ENCODE results near the gene TCF12. TPM values are rescaled to one million over a fixed set of nuclear protein-coding genes. Genes with fewer than 3 reads are reported as not detected.

TCF12 gene
- total RNA-seq, 4 donors from 2014 or later = 50.5 to 117 (median 89.8) TPM

DNA sequence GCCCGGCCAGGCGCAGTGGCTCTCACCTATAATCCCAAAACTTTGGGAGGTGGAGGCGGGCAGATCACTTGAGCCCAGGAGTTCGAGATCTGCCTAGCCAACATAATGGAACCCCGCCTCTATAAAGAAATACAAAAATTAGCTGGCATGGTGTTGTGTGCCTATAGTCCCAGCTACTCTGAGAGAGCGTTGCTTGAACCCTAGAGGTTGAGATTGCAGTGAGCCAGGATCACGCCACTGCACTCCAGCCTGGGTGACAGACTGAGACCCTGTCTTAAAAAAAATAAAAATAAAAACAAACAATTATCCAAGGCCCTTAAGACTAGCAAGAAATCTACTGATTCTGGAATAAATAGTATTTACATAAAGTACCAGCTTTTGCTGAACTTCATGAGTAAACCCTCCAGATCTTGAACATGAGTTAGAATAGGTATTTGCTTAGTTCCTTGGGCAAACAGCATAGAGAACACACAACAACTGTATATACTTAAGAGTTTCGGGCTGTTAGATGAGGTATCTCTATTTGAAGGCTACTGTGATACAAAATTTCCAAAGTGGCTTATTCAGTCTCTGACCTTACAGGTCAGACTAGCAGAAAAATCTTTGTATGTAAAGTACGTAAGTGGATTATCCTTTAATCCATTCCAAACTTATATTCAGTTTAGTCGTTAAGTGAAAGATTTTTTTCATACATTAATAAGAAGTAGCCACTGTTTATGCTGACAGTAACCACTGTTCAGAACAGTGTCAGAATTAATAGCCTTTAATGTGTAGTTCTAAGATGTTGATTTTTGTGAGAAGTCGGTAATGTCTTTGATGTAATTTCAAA, 286.8 kb downstream of the TCF12 start:
- DNase-seq (ENCODE audit: low spot score in 2 of 2) = peak in 1 of 2 donors; percentile 75
- no peak overlapping the region for H3K4me3 ChIP-seq (ENCODE audit: low read depth, poor library complexity, severe bottlenecking)
- intact Hi-C loops (cut with DNase I; ENCODE audit: low total_unique reads) = no loop called here
- WGBS, 2 donors = 85 to 91% methylated on average over 11 of the region's 11 CpGs
- TF ChIP-seq POLR2A (IDR thresholded peaks at IDR 0.05) = no peak
- TF ChIP-seq, protein P1, sequence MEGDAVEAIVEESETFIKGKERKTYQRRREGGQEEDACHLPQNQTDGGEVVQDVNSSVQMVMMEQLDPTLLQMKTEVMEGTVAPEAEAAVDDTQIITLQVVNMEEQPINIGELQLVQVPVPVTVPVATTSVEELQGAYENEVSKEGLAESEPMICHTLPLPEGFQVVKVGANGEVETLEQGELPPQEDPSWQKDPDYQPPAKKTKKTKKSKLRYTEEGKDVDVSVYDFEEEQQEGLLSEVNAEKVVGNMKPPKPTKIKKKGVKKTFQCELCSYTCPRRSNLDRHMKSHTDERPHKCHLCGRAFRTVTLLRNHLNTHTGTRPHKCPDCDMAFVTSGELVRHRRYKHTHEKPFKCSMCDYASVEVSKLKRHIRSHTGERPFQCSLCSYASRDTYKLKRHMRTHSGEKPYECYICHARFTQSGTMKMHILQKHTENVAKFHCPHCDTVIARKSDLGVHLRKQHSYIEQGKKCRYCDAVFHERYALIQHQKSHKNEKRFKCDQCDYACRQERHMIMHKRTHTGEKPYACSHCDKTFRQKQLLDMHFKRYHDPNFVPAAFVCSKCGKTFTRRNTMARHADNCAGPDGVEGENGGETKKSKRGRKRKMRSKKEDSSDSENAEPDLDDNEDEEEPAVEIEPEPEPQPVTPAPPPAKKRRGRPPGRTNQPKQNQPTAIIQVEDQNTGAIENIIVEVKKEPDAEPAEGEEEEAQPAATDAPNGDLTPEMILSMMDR (IDR thresholded peaks at IDR 0.05) = no peak

DNA sequence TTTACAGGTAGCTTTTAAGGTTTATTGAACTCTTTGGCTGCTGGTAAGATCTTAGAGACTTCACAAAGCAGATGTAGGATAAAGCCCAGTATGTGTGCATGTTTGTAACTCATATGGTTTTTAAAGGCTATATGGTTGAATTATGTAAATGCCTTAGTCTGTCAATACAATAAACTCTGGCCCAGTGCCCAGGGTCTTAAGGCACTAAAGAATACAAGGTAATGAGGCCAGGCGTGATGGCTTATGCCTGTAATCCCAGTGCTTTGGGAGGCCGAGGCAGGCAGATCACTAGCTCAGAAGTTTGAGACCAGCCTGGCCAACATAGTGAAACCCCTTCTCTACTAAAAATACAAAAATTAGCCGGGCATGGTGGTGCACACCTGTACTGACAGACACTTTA, 287.6 kb downstream of the TCF12 start:
- intact Hi-C loops (cut with DNase I; ENCODE audit: low total_unique reads) = no loop called here
- WGBS, 2 donors = 88 to 89% methylated on average over 3 of the region's 3 CpGs
- no peak for DNase-seq (ENCODE audit: low spot score in 2 of 2)
- H3K4me3 ChIP-seq (ENCODE audit: low read depth, poor library complexity, severe bottlenecking) = no peak overlapping the region
- TF ChIP-seq, protein P1 (IDR thresholded peaks at IDR 0.05) = no peak
- TF ChIP-seq POLR2A (IDR thresholded peaks at IDR 0.05) = no peak

DNA sequence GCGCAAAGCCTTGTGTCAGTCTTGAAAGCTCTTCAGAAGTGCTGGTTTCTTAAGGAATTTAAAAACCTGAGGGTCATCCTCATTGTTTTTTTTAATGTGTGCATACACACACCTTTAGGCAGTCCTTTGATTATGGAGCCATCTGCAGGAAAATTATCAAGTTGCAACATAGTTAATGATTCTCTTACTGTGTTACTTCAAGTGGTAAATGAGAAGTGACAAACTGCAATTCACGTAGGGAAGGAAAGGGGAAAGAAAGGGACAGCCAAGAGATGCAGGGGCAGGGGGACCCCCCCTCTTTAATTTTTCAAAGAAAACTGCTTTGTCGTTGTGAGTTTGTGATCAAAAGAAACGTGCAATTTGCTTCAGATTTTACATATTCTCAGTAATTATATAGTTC, 295.4 kb downstream of the TCF12 start:
- TF ChIP-seq POLR2A (IDR thresholded peaks at IDR 0.05) = no peak
- TF ChIP-seq, protein P1 (IDR thresholded peaks at IDR 0.05) = no peak
- DNase-seq (ENCODE audit: low spot score in 2 of 2) = no peak
- intact Hi-C loops (cut with DNase I; ENCODE audit: low total_unique reads) = no loop called here
- WGBS, 2 donors = 27 to 32% methylated on average over 4 of the region's 4 CpGs
- no peak overlapping the region for H3K4me3 ChIP-seq (ENCODE audit: low read depth, poor library complexity, severe bottlenecking)

DNA sequence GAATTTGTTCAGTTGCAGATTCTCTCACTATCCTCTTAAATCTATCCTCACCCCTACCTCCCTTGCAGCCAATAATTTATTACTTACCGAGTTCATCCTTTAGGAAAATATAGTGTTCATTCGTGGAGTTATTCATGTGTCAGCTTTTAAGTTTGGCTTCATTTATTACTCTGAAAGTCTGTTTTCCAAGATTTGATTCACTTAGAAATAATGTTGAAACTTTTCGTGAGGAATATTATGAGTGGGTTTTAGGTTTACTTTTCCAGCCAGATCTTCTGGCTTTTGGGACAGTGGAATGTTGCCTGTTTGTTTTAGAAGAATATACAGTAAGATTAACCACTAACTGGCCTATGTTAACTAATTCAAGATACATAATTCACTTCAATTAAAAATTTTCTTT, 296.9 kb downstream of the TCF12 start:
- intact Hi-C loops (cut with DNase I; ENCODE audit: low total_unique reads) = no loop called here
- DNase-seq (ENCODE audit: low spot score in 2 of 2) = no peak
- H3K4me3 ChIP-seq (ENCODE audit: low read depth, poor library complexity, severe bottlenecking) = no peak overlapping the region
- WGBS, 2 donors = 25 to 38% methylated on average over 3 of the region's 3 CpGs
- TF ChIP-seq POLR2A (IDR thresholded peaks at IDR 0.05) = no peak
- TF ChIP-seq, protein P1 (IDR thresholded peaks at IDR 0.05) = no peak

DNA sequence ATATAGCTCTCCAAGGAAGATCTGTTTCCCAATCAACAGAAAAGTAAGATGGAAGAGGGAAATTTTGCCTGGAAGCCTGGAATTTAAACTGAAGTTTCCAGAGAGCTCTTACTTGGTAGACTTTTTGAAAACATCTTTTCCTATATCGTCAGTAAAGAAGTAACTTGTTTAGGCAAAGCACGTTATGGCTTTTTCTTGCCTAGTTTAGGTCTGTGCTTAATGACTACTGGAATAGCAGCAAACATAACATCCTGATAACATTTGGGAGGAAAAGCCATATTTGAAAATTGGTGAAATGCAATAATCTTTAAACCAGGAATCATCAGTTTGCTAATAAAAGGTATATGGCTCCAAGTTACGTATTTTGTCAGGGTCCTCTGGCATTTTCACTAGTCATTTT, 297.4 kb downstream of the TCF12 start:
- WGBS, 2 donors = 43 to 44% methylated on average over 3 of the region's 3 CpGs
- H3K4me3 ChIP-seq (ENCODE audit: low read depth, poor library complexity, severe bottlenecking) = no peak overlapping the region
- intact Hi-C loops (cut with DNase I; ENCODE audit: low total_unique reads) = no loop called here
- TF ChIP-seq, protein P1 (IDR thresholded peaks at IDR 0.05) = no peak
- TF ChIP-seq POLR2A (IDR thresholded peaks at IDR 0.05) = no peak
- no peak for DNase-seq (ENCODE audit: low spot score in 2 of 2)
